Neural cell (in vitro differentiated cells): Measurements from ENCODE around the gene SLC66A2. TPM values are rescaled to one million over a fixed set of nuclear protein-coding genes. Genes with fewer than 3 reads are reported as not detected.

Source experiments
- H2AFZ ChIP-seq: fragments of 200-600, 300-800 bp; sonication (generic), shearing (Covaris generic); 2 replicates; pipeline ENCODE4 v1.6.0; 2014; ENCODE audit warnings: low read depth, mild to moderate bottlenecking, antibody characterized with exemption, low read length, moderate library complexity
- H3F3A ChIP-seq: fragments of 200-600 bp; shearing (Covaris generic); 2 replicates; pipeline ENCODE4 v1.6.1; 2016; ENCODE audit warnings: mild to moderate bottlenecking, moderate library complexity, mixed read lengths, antibody characterized with exemption, low read length; ENCODE audit not compliant: insufficient read depth, poor library complexity, severe bottlenecking
- H3K27ac ChIP-seq: fragments of 200-600, 300-800 bp; sonication (generic), shearing (Covaris generic); 2 replicates; pipeline ENCODE4 v1.5.1; 2014; ENCODE audit warnings: mild to moderate bottlenecking, low read length, moderate library complexity
- H3K27me3 ChIP-seq: fragments of 300-800, 200-600 bp; sonication (generic), shearing (Covaris generic); 2 replicates; pipeline ENCODE4 v1.6.0; 2014; ENCODE audit warnings: mild to moderate bottlenecking, low read depth, low read length, moderate library complexity; ENCODE audit not compliant: insufficient read depth
- H3K36me3 ChIP-seq: fragments of 300-800, 200-600 bp; sonication (generic), shearing (Covaris generic); 2 replicates; pipeline ENCODE4 v1.5.1; 2014; ENCODE audit warnings: mild to moderate bottlenecking, antibody characterized with exemption, low read length, moderate library complexity; ENCODE audit not compliant: insufficient read depth
- H3K4me2 ChIP-seq: fragments of 300-800, 200-600 bp; sonication (generic), shearing (Covaris generic); 2 replicates; pipeline ENCODE4 v1.6.0; 2014; ENCODE audit warnings: mild to moderate bottlenecking, low read length
- H3K4me3 ChIP-seq: fragments of 300-800, 200-600 bp; sonication (generic), shearing (Covaris generic); 2 replicates; pipeline ENCODE4 v1.5.1; 2014; ENCODE audit warnings: mild to moderate bottlenecking, low read length, moderate library complexity
- H3K79me2 ChIP-seq: fragments of 200-600 bp; shearing (Covaris generic); replicated peaks from 2 replicates; pipeline ENCODE4 v1.6.0; 2014; ENCODE audit warnings: mild to moderate bottlenecking, low read length, moderate library complexity; ENCODE audit not compliant: insufficient read depth
- H3K9ac ChIP-seq: fragments of 300-800, 200-600 bp; sonication (generic), shearing (Covaris generic); 2 replicates; pipeline ENCODE4 v1.6.1; 2016; ENCODE audit warnings: mild to moderate bottlenecking, low read length, mixed read lengths
- H3K9me2 ChIP-seq: fragments of 200-600 bp; shearing (Covaris generic); 2 replicates; pipeline ENCODE4 v1.6.1; 2016; ENCODE audit warnings: mild to moderate bottlenecking, low read length, mixed read lengths; ENCODE audit not compliant: insufficient read depth
- H3K9me3 ChIP-seq: fragments of 200-600, 300-800 bp; sonication (generic), shearing (Covaris generic); 2 replicates; pipeline ENCODE4 v1.6.1; 2016; ENCODE audit warnings: mild to moderate bottlenecking, mixed run types, low read length, moderate library complexity, mixed read lengths
- H4K20me1 ChIP-seq: fragments of 200-600 bp; shearing (Covaris generic); 2 replicates; pipeline ENCODE4 v1.6.1; 2016; ENCODE audit warnings: mild to moderate bottlenecking, mixed run types; ENCODE audit not compliant: insufficient read depth
- CTCF ChIP-seq: fragments of 450-650 bp; IDR thresholded peaks from 2 replicates; pipeline ENCODE4 v1.5.1; 2014; ENCODE audit warnings: antibody characterized with exemption, mild to moderate bottlenecking, moderate library complexity; ENCODE audit not compliant: poor library complexity, severe bottlenecking
- EP300 ChIP-seq: fragments of 450-650 bp; conservative IDR thresholded peaks from 2 replicates; pipeline ENCODE4 v1.6.1; 2014; ENCODE audit warnings: antibody characterized with exemption, mild to moderate bottlenecking, moderate library complexity; ENCODE audit not compliant: poor library complexity, severe bottlenecking
- EZH2 ChIP-seq: fragments of 200-600, 300-800 bp; shearing (Covaris generic), sonication (generic); IDR thresholded peaks from 2 replicates; pipeline ENCODE4 v1.6.1; 2014; ENCODE audit warnings: antibody characterized with exemption, low read length, borderline replicate concordance, mild to moderate bottlenecking; ENCODE audit not compliant: insufficient read depth, poor library complexity, severe bottlenecking
- MXI1 ChIP-seq: fragments of 450-650 bp; conservative IDR thresholded peaks from 2 replicates; pipeline ENCODE4 v1.6.1; 2014; ENCODE audit warnings: antibody characterized with exemption, mild to moderate bottlenecking; ENCODE audit not compliant: poor library complexity, severe bottlenecking
- POLR2AphosphoS5 ChIP-seq: IDR thresholded peaks from 2 replicates; pipeline ENCODE4 v1.6.1; 2012
- RAD21 ChIP-seq: fragments of 450-650 bp; conservative IDR thresholded peaks from 2 replicates; pipeline ENCODE4 v1.6.1; 2014; ENCODE audit warnings: antibody characterized with exemption, mild to moderate bottlenecking, moderate library complexity
- SMC3 ChIP-seq: fragments of 450-650 bp; conservative IDR thresholded peaks from 2 replicates; pipeline ENCODE4 v1.6.1; 2014; ENCODE audit warnings: antibody characterized with exemption, mild to moderate bottlenecking, moderate library complexity; ENCODE audit not compliant: poor library complexity
- TAF1 ChIP-seq: IDR thresholded peaks from 2 replicates; pipeline ENCODE4 v1.6.1; 2012; ENCODE audit warnings: low read depth
- polyA plus RNA-seq: library from polyadenylated mRNA; depleted of rRNA; stranded (reverse); fragments of >200 nt; gene quantifications from 2 replicates; pipeline ENCODE4 v1.2.3, GENCODE V29; 2014
- TF ChIP-seq, protein P1 (sequence below): IDR thresholded peaks from 2 replicates; pipeline ENCODE4 v1.6.1; 2012; ENCODE audit warnings: borderline replicate concordance

Gene SLC66A2
- polyA plus RNA-seq, 1 donor from 2014 or later: 66.7 TPM

DNA sequence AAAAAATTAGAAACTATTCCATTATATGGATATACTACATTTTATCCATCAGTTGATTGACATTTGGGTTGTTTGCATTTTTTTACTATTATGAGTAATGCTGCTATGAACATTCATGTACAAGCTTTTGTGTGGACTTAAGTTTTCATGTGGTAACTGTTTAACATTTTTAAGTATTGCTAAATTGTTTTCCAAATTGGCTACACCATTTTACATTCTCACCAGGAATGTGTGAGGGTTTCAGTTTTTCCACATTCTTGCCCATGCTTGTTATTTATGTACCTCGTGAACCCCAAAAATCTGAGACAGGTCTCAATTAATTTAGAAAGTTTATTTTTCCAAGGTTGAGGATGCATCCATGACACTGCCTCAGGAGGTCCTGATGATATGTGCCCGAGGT, 40.0 kb upstream of the SLC66A2 start:
- H3K4me3 ChIP-seq: no peak overlapping the region
- no peak overlapping the region for H3K4me2 ChIP-seq
- H3K9me3 ChIP-seq: no peaks in the 10 kb centered on the region
- no peaks in the 10 kb centered on the region for H3K36me3 ChIP-seq
- no peaks in the 10 kb centered on the region for H4K20me1 ChIP-seq
- H3F3A ChIP-seq: no peaks in the 10 kb centered on the region
- TF ChIP-seq EP300 (no peak), RAD21 (no peak)
- TF ChIP-seq, protein P1, sequence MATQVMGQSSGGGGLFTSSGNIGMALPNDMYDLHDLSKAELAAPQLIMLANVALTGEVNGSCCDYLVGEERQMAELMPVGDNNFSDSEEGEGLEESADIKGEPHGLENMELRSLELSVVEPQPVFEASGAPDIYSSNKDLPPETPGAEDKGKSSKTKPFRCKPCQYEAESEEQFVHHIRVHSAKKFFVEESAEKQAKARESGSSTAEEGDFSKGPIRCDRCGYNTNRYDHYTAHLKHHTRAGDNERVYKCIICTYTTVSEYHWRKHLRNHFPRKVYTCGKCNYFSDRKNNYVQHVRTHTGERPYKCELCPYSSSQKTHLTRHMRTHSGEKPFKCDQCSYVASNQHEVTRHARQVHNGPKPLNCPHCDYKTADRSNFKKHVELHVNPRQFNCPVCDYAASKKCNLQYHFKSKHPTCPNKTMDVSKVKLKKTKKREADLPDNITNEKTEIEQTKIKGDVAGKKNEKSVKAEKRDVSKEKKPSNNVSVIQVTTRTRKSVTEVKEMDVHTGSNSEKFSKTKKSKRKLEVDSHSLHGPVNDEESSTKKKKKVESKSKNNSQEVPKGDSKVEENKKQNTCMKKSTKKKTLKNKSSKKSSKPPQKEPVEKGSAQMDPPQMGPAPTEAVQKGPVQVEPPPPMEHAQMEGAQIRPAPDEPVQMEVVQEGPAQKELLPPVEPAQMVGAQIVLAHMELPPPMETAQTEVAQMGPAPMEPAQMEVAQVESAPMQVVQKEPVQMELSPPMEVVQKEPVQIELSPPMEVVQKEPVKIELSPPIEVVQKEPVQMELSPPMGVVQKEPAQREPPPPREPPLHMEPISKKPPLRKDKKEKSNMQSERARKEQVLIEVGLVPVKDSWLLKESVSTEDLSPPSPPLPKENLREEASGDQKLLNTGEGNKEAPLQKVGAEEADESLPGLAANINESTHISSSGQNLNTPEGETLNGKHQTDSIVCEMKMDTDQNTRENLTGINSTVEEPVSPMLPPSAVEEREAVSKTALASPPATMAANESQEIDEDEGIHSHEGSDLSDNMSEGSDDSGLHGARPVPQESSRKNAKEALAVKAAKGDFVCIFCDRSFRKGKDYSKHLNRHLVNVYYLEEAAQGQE: no peak
- no peak overlapping the region for H3K9ac ChIP-seq
- no peak overlapping the region for H2AFZ ChIP-seq
- H3K27me3 ChIP-seq: no peaks in the 10 kb centered on the region
- H3K79me2 ChIP-seq: peaks cover 16% of the 10 kb centered on the region
- H3K9me2 ChIP-seq: no peaks in the 10 kb centered on the region
- H3K27ac ChIP-seq: no peak overlapping the region

DNA sequence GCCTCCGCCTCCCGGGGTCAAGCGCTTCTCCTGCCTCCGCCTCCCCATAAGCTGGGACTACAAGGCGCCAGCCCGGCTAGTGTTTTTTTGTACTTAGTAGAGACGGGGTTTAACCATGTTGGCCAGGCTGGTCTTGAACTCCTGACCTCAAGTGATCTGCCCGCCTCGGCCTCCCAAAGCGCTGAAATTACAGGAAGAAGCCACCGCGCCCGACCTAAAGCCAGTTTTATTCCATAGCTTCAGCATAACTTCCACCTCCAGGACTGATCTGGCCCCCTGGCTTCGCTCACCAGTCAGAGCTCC, 37.7 kb upstream of the SLC66A2 start:
- Histone ChIP-seq H3K79me2 (peaks cover 40% of the 10 kb centered on the region), H4K20me1 (peaks cover 2% of the 10 kb centered on the region), H3K4me3 (peak overlapping the region; percentile 100), H3K27ac (peak overlapping the region; percentile 92), H3F3A (no peaks in the 10 kb centered on the region), H3K9ac (peak overlapping the region; percentile 94), H3K4me2 (peak overlapping the region; percentile 80), H3K9me2 (no peaks in the 10 kb centered on the region), H2AFZ (no peak overlapping the region), H3K36me3 (no peaks in the 10 kb centered on the region), H3K27me3 (no peaks in the 10 kb centered on the region), H3K9me3 (no peaks in the 10 kb centered on the region)
- TF ChIP-seq MXI1 (no peak), EZH2 (no peak), SMC3 (no peak), EP300 (no peak)

DNA sequence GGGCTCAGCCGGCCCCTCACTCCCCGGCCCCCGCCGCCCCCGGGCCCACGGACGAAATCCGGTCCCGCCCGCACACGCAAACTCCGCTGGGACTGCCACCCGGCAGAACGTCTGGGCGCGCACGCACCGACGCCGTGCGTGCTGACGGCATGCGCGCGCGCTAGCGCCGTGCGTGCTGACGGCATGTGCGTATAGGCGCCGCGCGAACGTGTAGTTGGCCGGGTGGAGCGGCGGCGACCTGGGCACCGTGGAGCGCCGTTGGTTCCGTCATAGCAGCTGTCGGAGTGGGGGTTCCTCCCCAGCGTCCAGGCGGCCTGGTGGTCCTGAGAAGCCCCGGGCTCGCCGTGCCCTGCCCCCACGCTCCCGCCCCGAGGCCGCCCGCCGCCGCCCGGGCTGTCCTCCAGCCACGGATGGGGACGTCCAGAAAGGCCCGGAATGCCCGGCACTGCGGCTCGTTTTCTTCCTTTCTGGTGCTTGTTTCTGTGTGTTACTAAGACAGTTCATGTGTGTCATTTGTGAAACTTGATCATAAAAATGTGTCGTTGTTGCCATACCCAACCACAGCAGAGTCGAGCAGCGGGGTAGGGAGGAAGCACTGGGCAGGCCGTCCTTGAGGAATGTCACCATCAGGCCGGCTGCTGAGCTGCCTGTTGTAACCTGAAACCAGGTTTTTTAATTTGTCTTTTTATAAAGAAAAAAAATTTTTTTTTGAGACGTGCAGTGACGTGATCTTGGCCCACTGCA, 37.2 kb upstream of the SLC66A2 start, which contains the start of gene TXNL4A:
TSS of gene TXNL4A (minus strand) at position 113 of the 744 bp plus-strand sequence. CDS start 171 bp downstream, outside the sequence.
- peaks cover 45% of the 10 kb centered on the region for H3K79me2 ChIP-seq
- H3K4me2 ChIP-seq: peak within 1 kb of the TSS; percentile 80
- peaks cover 4% of the 10 kb centered on the region for H4K20me1 ChIP-seq
- H3K9me2 ChIP-seq: no peaks in the 10 kb centered on the region
- H3K27ac ChIP-seq: peak within 1 kb of the TSS; percentile 92
- TF ChIP-seq POLR2AphosphoS5: peak; percentile 95
- TF ChIP-seq EP300: peak; percentile 54
- TF ChIP-seq, protein P1: peak; percentile 47
- TF ChIP-seq TAF1: peak; percentile 49
- no peak for TF ChIP-seq CTCF
- TF ChIP-seq MXI1: peak; percentile 85
- peak; percentile 3 for TF ChIP-seq RAD21
- no peak for TF ChIP-seq EZH2
- no peak for TF ChIP-seq SMC3
- H3K36me3 ChIP-seq: no peaks in the 10 kb centered on the region
- no peaks in the 10 kb centered on the region for H3K27me3 ChIP-seq
- H3K9me3 ChIP-seq: no peaks in the 10 kb centered on the region
- no peaks in the 10 kb centered on the region for H3F3A ChIP-seq
- H2AFZ ChIP-seq: peak within 1 kb of the TSS; percentile 91
- peak within 1 kb of the TSS; percentile 100 for H3K4me3 ChIP-seq
- H3K9ac ChIP-seq: peak within 1 kb of the TSS; percentile 94
